ENCODE measurements around the gene UGGT1.
A peak's percentile ranks its signal among the peaks of the same experiment; 100 is the strongest.
"Not testable (repeated sequence)": the region's sequence is repeated elsewhere in the genome, so short reads cannot be mapped to it uniquely, and the experiment has no call there.

The UGGT1 gene

DNA sequence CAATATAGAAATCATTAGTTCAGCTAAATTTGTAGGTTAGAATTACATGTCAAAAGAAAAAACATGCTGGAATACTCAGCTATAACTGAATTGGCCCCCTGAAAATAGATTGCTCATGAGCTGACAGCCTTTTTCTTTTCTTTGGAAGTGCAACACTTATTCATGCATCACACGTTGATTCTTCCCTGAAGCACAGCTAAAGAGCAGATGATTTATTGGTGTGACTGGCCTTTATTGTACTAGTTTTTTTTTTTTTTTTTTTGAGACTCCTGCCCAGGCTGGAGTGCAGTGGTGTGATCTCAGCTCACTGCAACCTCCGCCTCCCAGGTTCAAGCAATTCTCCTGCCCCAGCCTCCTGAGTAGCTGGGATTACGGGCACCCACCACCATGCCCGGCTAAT is 83.1 kb downstream of the UGGT1 start:
- DNase-seq: not testable (repeated sequence)

DNA sequence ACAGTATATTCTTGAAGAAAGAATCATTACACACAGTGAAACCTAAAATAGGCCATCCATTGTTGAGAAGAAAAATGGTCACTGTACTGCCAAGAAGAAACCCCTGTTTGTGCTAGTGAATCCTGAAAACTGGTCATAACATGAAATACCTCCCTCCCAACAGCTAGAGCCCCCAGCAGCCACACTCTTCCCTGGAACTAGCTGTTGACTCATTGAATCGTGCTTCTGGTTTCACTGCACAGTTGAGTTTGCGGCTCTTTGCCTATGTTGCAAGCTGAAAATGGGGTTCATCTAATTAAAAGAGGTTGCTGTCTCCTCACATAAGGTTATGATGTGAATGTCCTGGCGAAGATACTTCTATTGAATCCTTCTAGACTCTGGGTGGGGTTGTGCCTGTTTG is 86.3 kb downstream of the UGGT1 start:
- DNase-seq: no peak

DNA sequence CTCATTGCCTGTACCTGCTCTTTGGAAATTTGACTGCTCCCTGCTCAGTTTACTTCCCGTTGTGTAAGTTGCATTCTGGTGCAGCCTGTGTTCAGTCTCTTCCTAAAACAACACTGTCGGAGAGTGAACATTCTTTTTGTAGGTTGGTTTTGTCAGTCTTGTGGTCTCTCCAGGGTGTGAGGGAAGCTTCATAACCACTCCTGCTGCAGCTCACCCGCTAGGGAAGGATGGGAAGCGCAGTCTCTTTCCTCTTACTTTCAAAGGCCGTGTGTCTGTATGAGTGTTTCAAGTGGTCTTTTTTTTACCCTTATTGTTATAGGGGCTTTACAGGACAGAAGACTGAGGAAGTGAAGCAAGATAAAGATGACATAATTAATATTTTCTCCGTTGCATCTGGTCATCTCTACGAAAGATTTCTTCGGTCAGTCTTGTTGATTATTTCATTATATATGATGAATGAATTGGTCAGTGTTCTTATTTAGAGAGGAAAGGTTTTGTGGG is 87.2 kb downstream of the UGGT1 start:
- DNase-seq: no peak

DNA sequence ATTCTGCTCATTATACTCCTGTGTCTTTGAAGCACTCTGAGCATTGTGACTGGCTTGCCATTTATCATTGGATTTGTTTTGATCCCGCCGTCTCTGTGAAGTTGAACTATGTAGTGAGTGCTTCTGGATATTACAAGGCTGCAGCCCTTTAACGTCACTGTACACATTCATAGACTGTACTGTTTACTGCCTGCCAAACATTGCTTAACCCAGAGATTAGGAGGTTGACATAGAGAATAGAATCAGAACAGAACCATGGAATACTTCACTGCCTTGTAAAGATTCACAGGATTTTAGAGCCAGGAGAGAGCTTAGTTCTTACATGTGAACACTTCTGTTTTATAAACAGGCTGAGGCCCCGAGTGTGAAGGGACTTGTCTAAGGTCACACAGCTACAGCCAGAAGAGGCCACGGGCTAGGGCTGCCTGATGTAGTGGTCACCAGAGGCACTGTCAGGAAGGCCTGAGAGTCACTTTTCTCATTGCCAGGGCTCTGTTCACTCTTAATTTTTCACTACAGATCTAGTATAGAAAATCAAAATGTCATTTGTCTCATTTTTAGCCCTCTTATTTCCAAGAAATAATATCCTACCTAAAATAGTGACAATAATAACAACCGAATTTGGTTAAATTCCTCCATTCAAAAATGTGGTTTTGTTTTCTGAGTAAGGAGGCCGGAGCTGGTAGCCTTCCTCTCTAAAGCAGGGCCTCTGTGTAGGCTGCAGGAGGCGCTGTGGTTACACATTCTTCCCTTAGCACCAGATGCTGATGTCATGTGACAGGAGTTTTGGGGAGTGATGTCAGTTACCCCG is 87.9 kb downstream of the UGGT1 start:
- DNase-seq: no peak

DNA sequence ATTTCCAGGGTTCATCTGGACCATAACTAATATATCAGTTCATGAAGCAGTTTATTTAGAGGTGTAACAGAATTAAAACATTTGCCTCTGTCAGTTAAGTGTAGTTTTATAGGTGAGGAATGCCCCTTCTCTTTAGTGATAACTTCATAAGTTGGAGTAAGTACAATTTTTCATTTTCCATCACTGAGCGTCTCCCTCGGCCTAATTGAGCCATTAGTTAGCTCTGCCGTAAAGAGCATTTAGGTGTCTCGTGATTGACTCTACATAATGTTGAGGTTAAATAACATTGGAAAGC is 88.4 kb downstream of the UGGT1 start:
- DNase-seq: no peak

DNA sequence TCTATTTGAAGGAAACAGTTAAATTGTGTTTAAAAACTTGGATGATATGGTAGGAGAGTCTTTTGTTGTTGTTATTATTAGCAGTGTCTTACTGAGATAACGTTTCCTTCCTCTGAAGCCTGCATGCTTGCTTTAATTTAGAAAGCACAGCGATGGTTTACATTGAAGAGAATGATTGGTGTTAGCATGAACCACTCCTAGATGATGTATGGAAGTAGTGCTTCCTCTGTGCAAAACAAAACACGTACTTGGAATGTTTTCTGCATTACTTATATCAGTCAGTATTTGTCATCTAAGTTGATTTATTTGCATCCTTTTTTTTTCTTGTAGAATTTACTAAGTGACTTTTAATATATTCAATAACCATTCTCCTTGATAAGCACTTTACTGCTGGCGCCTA is 89.0 kb downstream of the UGGT1 start:
- no peak for DNase-seq

GRCh38 chr2:128185576-128185975 is 94.6 kb downstream of the UGGT1 start:
- DNase-seq: no peak

GRCh38 chr2:128187032-128187654 is 96.1 kb downstream of the UGGT1 start:
- DNase-seq: no peak

DNA sequence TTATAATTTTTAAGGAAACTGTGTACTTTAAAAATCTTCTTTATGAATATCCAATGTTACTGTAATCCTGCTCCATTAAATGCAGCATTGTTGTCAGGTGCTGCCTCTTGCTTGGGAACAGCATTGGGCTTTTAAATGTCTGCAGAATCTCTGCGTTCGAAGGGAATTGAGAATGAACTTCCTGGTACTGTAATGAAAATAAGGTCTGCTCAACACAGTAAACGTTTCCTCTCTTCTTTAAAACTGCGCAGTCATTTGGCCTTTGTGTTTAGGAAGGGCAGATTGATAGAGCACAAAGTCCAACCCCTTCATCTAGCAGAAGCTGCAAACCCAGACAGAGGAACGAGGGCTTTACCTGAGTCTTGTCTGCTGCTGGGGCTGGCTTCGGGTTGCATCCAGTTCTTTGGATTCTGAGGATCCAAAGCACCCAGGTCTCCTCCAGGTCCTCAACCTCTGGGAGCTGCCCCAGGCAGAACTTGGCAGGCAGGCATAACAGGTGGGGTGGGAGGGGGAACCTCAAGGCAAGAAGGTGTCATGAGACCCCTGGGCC is 104.5 kb downstream of the UGGT1 start:
- no peak for DNase-seq

DNA sequence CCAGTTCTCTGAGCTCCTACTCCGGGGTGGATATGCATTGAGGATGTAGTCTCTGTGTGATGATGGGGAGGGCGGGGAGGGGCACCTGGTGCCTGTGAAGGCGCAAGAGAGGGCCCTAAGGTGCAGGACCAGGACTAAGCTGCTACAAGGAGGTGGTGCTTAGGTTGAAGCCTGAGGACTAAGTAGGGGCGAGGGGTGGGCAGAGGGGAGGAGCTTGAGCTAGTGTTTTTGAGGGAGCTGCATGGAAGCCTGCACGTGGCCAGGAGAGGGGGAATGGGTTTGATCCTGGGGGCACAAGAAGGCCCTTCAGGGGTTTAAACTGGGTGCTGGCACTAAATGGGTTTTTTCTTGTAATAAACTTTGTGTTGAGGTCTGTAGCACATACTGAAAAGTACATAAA is 105.0 kb downstream of the UGGT1 start:
- no peak for DNase-seq

- no peak for DNase-seq
Measured at GRCh38 chr2:128196471-128196931, 105.5 kb downstream of the UGGT1 start.

GRCh38 chr2:128197059-128197458 is 106.1 kb downstream of the UGGT1 start:
- DNase-seq: no peak

- no peak for DNase-seq
Measured at GRCh38 chr2:128198656-128199055, 107.7 kb downstream of the UGGT1 start.

GRCh38 chr2:128199141-128199540 is 108.1 kb downstream of the UGGT1 start:
- no peak for DNase-seq

DNA sequence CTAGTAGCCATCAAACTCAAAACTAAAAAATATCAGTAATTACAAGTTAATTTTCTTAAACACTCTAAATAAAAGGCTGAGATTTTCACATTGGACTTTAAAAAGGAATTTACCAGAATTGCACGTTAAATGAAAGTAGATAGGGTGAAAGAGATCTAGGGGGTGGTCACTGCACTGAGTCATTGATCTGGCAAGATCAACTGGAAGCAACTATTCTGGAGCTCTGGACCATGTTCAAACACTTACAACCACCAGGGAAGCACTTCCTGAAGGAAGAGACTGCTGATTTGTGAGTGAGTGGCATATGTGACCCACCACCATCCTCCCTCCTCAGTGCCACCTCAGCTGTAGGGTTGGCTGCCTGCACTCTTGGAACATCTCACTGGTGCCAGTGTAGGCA is 111.8 kb downstream of the UGGT1 start:
- no peak for DNase-seq

DNA sequence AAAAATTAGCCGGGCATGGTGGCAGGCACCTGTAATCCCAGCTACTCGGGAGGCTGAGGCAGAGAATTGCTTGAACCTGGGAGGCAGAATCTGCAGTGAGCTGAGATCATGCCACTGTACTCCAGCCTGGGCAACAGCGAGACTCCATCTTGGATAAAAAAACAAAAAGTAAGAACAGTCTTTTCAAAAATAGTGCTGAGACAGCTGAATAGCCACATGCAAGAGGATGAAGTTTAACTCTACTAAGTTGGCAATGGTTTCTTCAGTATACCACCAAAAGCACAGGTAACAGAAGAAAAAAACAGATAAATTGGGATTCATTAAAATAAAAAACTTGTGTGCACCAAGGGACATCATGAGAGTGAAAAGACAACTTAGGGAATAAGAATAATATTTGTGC is 115.2 kb downstream of the UGGT1 start:
- DNase-seq: no peak

GRCh38 chr2:128208023-128208422 is 117.0 kb downstream of the UGGT1 start:
- no peak for DNase-seq

GRCh38 chr2:128208631-128209324 is 117.8 kb downstream of the UGGT1 start:
- not testable (repeated sequence) for DNase-seq

- DNase-seq: no peak
Measured at GRCh38 chr2:128214251-128214650, 123.3 kb downstream of the UGGT1 start.

GRCh38 chr2:128214866-128215460 is 124.0 kb downstream of the UGGT1 start:
- DNase-seq: no peak

GRCh38 chr2:128215897-128216642 is 125.1 kb downstream of the UGGT1 start:
- DNase-seq: no peak

DNA sequence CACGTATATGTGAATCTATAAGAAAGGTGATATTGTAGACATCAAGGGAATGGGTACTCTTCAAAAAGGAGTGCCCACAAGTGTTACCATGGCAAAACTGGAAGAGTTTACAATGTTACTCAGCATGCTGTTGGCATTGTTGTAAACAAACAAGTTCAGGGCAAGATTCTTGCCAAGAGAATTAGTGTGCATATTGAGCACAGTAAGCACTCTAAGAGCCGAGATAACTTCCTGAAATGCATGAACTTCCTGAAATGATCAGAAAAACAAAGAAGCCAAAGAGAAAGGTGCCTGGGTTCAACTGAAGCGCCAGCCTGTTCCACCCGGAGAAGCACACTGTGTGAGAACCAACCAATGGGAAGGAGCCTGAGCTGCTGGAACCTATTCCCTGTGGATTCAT is 126.7 kb downstream of the UGGT1 start:
- peak; percentile 11 for DNase-seq

DNA sequence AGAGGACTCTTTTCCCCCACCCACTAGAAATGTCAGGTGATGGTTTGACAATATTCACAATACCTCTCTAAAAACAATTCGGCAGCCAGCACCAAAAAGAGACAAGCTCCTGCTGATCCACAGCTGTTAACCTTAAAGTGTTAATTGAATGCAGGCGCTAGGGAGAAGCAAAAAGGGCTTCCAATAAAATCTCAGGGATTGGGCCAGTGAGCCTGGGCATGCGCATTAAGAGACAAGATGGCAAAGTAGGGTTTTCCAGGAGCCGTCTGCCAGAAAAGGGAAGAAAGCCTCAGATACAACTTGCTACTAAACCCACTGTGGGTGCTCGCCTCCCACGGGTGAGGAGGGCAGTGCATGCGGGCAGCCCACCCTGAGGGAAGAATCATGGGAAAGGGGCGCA is 128.9 kb downstream of the UGGT1 start:
- no peak for DNase-seq
